Smooth muscle cell (in vitro differentiated cells): Measurements from ENCODE around the gene HSPB7. TPM values are rescaled to one million over a fixed set of nuclear protein-coding genes. Genes with fewer than 3 reads are reported as not detected.
"Not testable (repeated sequence)": the region's sequence is repeated elsewhere in the genome, so short reads cannot be mapped to it uniquely, and the experiment has no call there.

Experiments used
- DNase-seq: peaks from one replicate; lab custom pipeline; 2025; ENCODE audit not compliant: unreplicated experiment; lab: John Stamatoyannopoulos, UW
- H2AFZ ChIP-seq: fragments of 200-600 bp; sonication (generic); 2 replicates; pipeline ENCODE4 v1.6.0; 2016; ENCODE audit warnings: antibody characterized with exemption, low read depth, mild to moderate bottlenecking
- H3F3A ChIP-seq: fragments of 200-600 bp; sonication (generic); 2 replicates; pipeline ENCODE4 v1.6.0; 2017; ENCODE audit warnings: antibody characterized with exemption, low read depth
- H3K27ac ChIP-seq: fragments of 200-600 bp; sonication (generic); 2 replicates; pipeline ENCODE4 v1.5.1; 2016; ENCODE audit warnings: low read depth, mild to moderate bottlenecking
- H3K27me3 ChIP-seq: fragments of 200-600 bp; sonication (generic); 2 replicates; pipeline ENCODE4 v1.6.1; 2016; ENCODE audit warnings: low read depth, mild to moderate bottlenecking
- H3K36me3 ChIP-seq: fragments of 200-600 bp; sonication (generic); 2 replicates; pipeline ENCODE4 v1.5.1; 2016; ENCODE audit warnings: low read depth
- H3K4me1 ChIP-seq: fragments of 200-600 bp; sonication (generic); 2 replicates; pipeline ENCODE4 v1.5.1; 2016; ENCODE audit warnings: low read depth
- H3K4me2 ChIP-seq: fragments of 200-600 bp; sonication (generic); 2 replicates; pipeline ENCODE4 v1.6.0; 2016; ENCODE audit warnings: mild to moderate bottlenecking
- H3K4me3 ChIP-seq: fragments of 200-600 bp; sonication (generic); 2 replicates; pipeline ENCODE4 v1.5.1; 2016; ENCODE audit warnings: mild to moderate bottlenecking
- H3K79me2 ChIP-seq: fragments of 200-600 bp; sonication (generic); 2 replicates; pipeline ENCODE4 v1.6.0; 2016; ENCODE audit warnings: low read depth, mild to moderate bottlenecking
- H3K9ac ChIP-seq: fragments of 200-600 bp; sonication (generic); 2 replicates; pipeline ENCODE4 v1.6.0; 2016; ENCODE audit warnings: low read depth
- H3K9me3 ChIP-seq: fragments of 200-600 bp; sonication (generic); replicated peaks from 2 replicates; pipeline ENCODE4 v1.5.1; 2016; ENCODE audit warnings: low read depth
- H4K20me1 ChIP-seq: fragments of 200-600 bp; sonication (generic); 2 replicates; pipeline ENCODE4 v1.6.0; 2016; ENCODE audit warnings: low read depth
- CTCF ChIP-seq: fragments of 200-600 bp; sonication (generic); IDR thresholded peaks from 2 replicates; pipeline ENCODE4 v1.5.1; 2017; ENCODE audit warnings: borderline replicate concordance, mild to moderate bottlenecking, antibody characterized with exemption; ENCODE audit not compliant: insufficient read depth, poor library complexity, severe bottlenecking
- WGBS: methylation state at CpG from one replicate; pipeline ENCODE4 v1.1.7; 2016; ENCODE audit warnings: low lambda C conversion rate; 5-methylcytosine and 5-hydroxymethylcytosine counted together
- polyA plus RNA-seq: library from polyadenylated mRNA; unstranded; fragments of >200 nt; fragmentation: Nextera tagmentation; extraction: Ambion mirVana; gene quantifications from 2 replicates; pipeline ENCODE4 v1.2.1, GENCODE V29; 2016
- total RNA-seq: library from RNA; depleted of rRNA; stranded (reverse); fragments of >200 nt; gene quantifications from 2 replicates; pipeline ENCODE4 v1.2.3, GENCODE V29; 2014

HSPB7 gene
- total and polyA plus RNA-seq, 2 experiments from 2014 or later = 23.0 to 80.5 TPM

- H3K9ac ChIP-seq = no peak overlapping the region
- H2AFZ ChIP-seq = no peak overlapping the region
- 88% methylated on average over 9 of the region's 9 CpGs for WGBS
Observed at GRCh38 chr1:16042096-16042495, 24.3 kb upstream of the HSPB7 start.

GRCh38 chr1:16041200-16041599, 23.4 kb upstream of the HSPB7 start:
- WGBS = 95% methylated on average over 8 of the region's 8 CpGs
- Histone ChIP-seq H3K9ac (no peak overlapping the region), H3F3A (no peaks in the 10 kb centered on the region), H3K36me3 (no peaks in the 10 kb centered on the region), H3K79me2 (no peaks in the 10 kb centered on the region), H3K27me3 (no peaks in the 10 kb centered on the region), H3K4me2 (no peak overlapping the region), H4K20me1 (no peaks in the 10 kb centered on the region), H3K9me3 (no peaks in the 10 kb centered on the region), H3K4me1 (no peaks in the 10 kb centered on the region), H3K27ac (no peak overlapping the region), H2AFZ (no peak overlapping the region), H3K4me3 (no peak overlapping the region)
- no peak for DNase-seq
- TF ChIP-seq CTCF = no peak

More at GRCh38 chr1:16042096-16042495, 24.3 kb upstream of the HSPB7 start:
- Histone ChIP-seq H3K4me3 (no peak overlapping the region), H3K79me2 (no peaks in the 10 kb centered on the region), H4K20me1 (no peaks in the 10 kb centered on the region), H3K9me3 (no peaks in the 10 kb centered on the region), H3K4me2 (no peak overlapping the region), H3K27ac (no peak overlapping the region), H3K4me1 (no peaks in the 10 kb centered on the region), H3K36me3 (no peaks in the 10 kb centered on the region), H3F3A (no peaks in the 10 kb centered on the region), H3K27me3 (no peaks in the 10 kb centered on the region)
- no peak for TF ChIP-seq CTCF
- no peak for DNase-seq

- DNase-seq, H3K4me3 ChIP-seq, H4K20me1 ChIP-seq, H3K9me3 ChIP-seq, H3K27me3 ChIP-seq, H3K27ac ChIP-seq, H3K79me2 ChIP-seq, H3K36me3 ChIP-seq, H3F3A ChIP-seq, H2AFZ ChIP-seq, H3K4me1 ChIP-seq, H3K4me2 ChIP-seq, H3K9ac ChIP-seq: not testable (repeated sequence)
- 86% methylated on average over 7 of the region's 8 CpGs for WGBS
Observed at GRCh38 chr1:16039871-16040270, 22.0 kb upstream of the HSPB7 start.

GRCh38 chr1:16038620-16038912, 20.7 kb upstream of the HSPB7 start:
- Histone ChIP-seq H3K27ac (no peak overlapping the region), H2AFZ (no peak overlapping the region), H3K27me3 (no peaks in the 10 kb centered on the region), H3K4me2 (no peak overlapping the region), H3F3A (no peaks in the 10 kb centered on the region), H3K4me3 (no peak overlapping the region), H4K20me1 (no peaks in the 10 kb centered on the region), H3K9me3 (no peaks in the 10 kb centered on the region), H3K36me3 (no peaks in the 10 kb centered on the region), H3K9ac (no peak overlapping the region), H3K79me2 (no peaks in the 10 kb centered on the region), H3K4me1 (no peaks in the 10 kb centered on the region)
- TF ChIP-seq CTCF = no peak
- 64% methylated on average over 4 of the region's 4 CpGs for WGBS
- no peak for DNase-seq

GRCh38 chr1:16036461-16036860, 18.6 kb upstream of the HSPB7 start:
- H3F3A ChIP-seq, H3K36me3 ChIP-seq, H3K79me2 ChIP-seq, H3K27ac ChIP-seq, H4K20me1 ChIP-seq, H3K4me1 ChIP-seq, H3K9me3 ChIP-seq, DNase-seq, H3K9ac ChIP-seq, H3K4me3 ChIP-seq, H2AFZ ChIP-seq, H3K4me2 ChIP-seq, H3K27me3 ChIP-seq: not testable (repeated sequence)
- WGBS = 96% methylated on average over 10 of the region's 11 CpGs

- DNase-seq, H3K4me2 ChIP-seq, H3K9ac ChIP-seq, H2AFZ ChIP-seq, H3K27me3 ChIP-seq, H3K79me2 ChIP-seq, H3F3A ChIP-seq, H3K27ac ChIP-seq, H3K9me3 ChIP-seq, H3K36me3 ChIP-seq, H3K4me3 ChIP-seq, H3K4me1 ChIP-seq, H4K20me1 ChIP-seq: not testable (repeated sequence)
- 54% methylated on average over 7 of the region's 7 CpGs for WGBS
Observed at GRCh38 chr1:16033103-16033632, 15.3 kb upstream of the HSPB7 start.
